GM19328 (cell line): ENCODE results near the gene PRDM13.
"Not testable (repeated sequence)": the region's sequence is repeated elsewhere in the genome, so short reads cannot be mapped to it uniquely, and the experiment has no call there.

Source experiments
- ATAC-seq: cut with Tn5 transposase; IDR thresholded peaks from one replicate; pipeline ENCODE4 v1.9.1; 2021; ENCODE audit warnings: mild to moderate bottlenecking, moderate library complexity; ENCODE audit not compliant: unreplicated experiment

PRDM13 gene

GRCh38 chr6:99622044-99622443 is 15.4 kb downstream of the PRDM13 start:
- ATAC-seq: not testable (repeated sequence)

- no peak for ATAC-seq
Measured at GRCh38 chr6:99629293-99629692, 22.7 kb downstream of the PRDM13 start.

GRCh38 chr6:99637629-99638028 is 31.0 kb downstream of the PRDM13 start:
- ATAC-seq: no peak

GRCh38 chr6:99638358-99638757 is 31.7 kb downstream of the PRDM13 start:
- ATAC-seq: not testable (repeated sequence)

GRCh38 chr6:99641270-99641669 is 34.6 kb downstream of the PRDM13 start:
- ATAC-seq: no peak

GRCh38 chr6:99645986-99646385 is 39.4 kb downstream of the PRDM13 start:
- no peak for ATAC-seq

GRCh38 chr6:99650091-99650571 is 43.5 kb downstream of the PRDM13 start:
- ATAC-seq: not testable (repeated sequence)

GRCh38 chr6:99660206-99660605 is 53.6 kb downstream of the PRDM13 start:
- no peak for ATAC-seq

- ATAC-seq: no peak
Measured at GRCh38 chr6:99661870-99662269, 55.2 kb downstream of the PRDM13 start.

GRCh38 chr6:99662616-99663015 is 56.0 kb downstream of the PRDM13 start:
- no peak for ATAC-seq
